K562 (cell line): ENCODE measurements around the gene RALY. TPM values are rescaled to one million over a fixed set of nuclear protein-coding genes. Genes with fewer than 3 reads are reported as not detected.

ENCODE experiments used
- ATAC-seq: fragments of 200-7000 bp; cut with Tn5 transposase; 3 replicates; pipeline ENCODE4 v1.9.1; 2020; ENCODE audit warnings: moderate library complexity
- BruUV-seq: library from RNA; stranded (reverse); fragments of 400-500 nt; replicated peaks from 2 replicates; lab custom pipeline; 2021; lab: Mats Ljungman, UMichigan
- CTCF ChIA-PET: fragments of 300-600 bp; formaldehyde crosslinking; extraction: SDS; loops from one replicate; lab custom pipeline; 2021; ENCODE audit warnings: low intra/inter-chr PET ratio; lab: Yijun Ruan, JAX
- POLR2A ChIA-PET: fragments of 300-600, 350-650 bp; sonication (Branson Sonifier 250); formaldehyde crosslinking; extraction: SDS; loops from one replicate; lab custom pipeline; 2021; ENCODE audit warnings: antibody characterized with exemption, inconsistent platforms; lab: Yijun Ruan, JAX
- DNase-seq, 4 experiments: peaks; one replicate each; pipeline versions ENCODE4 v3.0.0 to v3.0.0-alpha.2; 2011 to 2018; ENCODE audit warnings: low spot score in 3 of 4, mixed read lengths in 3 of 4; ENCODE audit errors: extremely low read depth in 1 of 4
- FAIRE-seq: peaks from 2 replicates; lab custom pipeline; 2011; peaks lifted over from hg19 to GRCh38; lab: Jason Lieb, UNC
- H2AFZ ChIP-seq: 2 replicates; pipeline ENCODE4 v1.6.0; 2011; ENCODE audit warnings: low read depth, low read length, control low read depth, inconsistent platforms
- H3K27ac ChIP-seq: fragments of 200-600 bp; 3 replicates; pipeline ENCODE4 v1.8.0; 2011; ENCODE audit warnings: low read depth, mild to moderate bottlenecking, control low read depth, inconsistent platforms, low read length, moderate library complexity, mixed read lengths; ENCODE audit errors: extremely low read depth
- H3K27me3 ChIP-seq, 2 experiments: fragments of 300-600 bp in 1 of 2; 2 replicates in 1 of 2; 3 replicates in 1 of 2; pipeline versions ENCODE4 v1.6.0 to v1.8.0; 2011; ENCODE audit warnings: inconsistent platforms in 2 of 2, low read length in 2 of 2, mild to moderate bottlenecking in 1 of 2, mixed read lengths in 1 of 2, moderate library complexity in 1 of 2; ENCODE audit not compliant: control insufficient read depth in 2 of 2, insufficient read depth in 2 of 2
- H3K36me3 ChIP-seq: fragments of 300-600 bp; 3 replicates; pipeline ENCODE4 v1.8.0; 2011; ENCODE audit warnings: mild to moderate bottlenecking, low read length, inconsistent platforms; ENCODE audit not compliant: control insufficient read depth, insufficient read depth
- H3K4me1 ChIP-seq, 2 experiments: fragments of 200-600 bp in 1 of 2; replicated peaks in 1 of 2; 2 replicates in 1 of 2; 3 replicates in 1 of 2; pipeline versions ENCODE4 v1.5.1 to v1.8.0; 2011; ENCODE audit warnings: inconsistent platforms in 2 of 2, low read length in 2 of 2, mild to moderate bottlenecking in 1 of 2, mixed read lengths in 1 of 2, moderate library complexity in 1 of 2; ENCODE audit not compliant: control insufficient read depth in 2 of 2, insufficient read depth in 2 of 2
- H3K4me2 ChIP-seq: 2 replicates; pipeline ENCODE4 v1.6.1; 2011; ENCODE audit warnings: low read length, control low read depth, inconsistent platforms, mixed read lengths; ENCODE audit not compliant: insufficient read depth
- H3K4me3 ChIP-seq: fragments of 200-600 bp; sonication (generic), shearing (Covaris generic); 2 replicates; pipeline ENCODE4 v1.5.1; 2016; ENCODE audit warnings: control low read depth, inconsistent platforms
- H3K79me2 ChIP-seq: fragments of 200-600 bp; 3 replicates; pipeline ENCODE4 v1.8.0; 2011; ENCODE audit warnings: low read length, inconsistent platforms; ENCODE audit not compliant: control insufficient read depth, insufficient read depth
- H3K9ac ChIP-seq, 2 experiments: 2 replicates each; pipeline versions ENCODE4 v1.6.0 to v1.6.1; 2011; ENCODE audit warnings: low read depth in 2 of 2, low read length in 2 of 2, control low read depth in 1 of 2, inconsistent platforms in 1 of 2, mild to moderate bottlenecking in 1 of 2, mixed read lengths in 1 of 2; ENCODE audit not compliant: insufficient read depth in 1 of 2
- H3K9me1 ChIP-seq: one replicate; pipeline ENCODE4 v1.6.0; 2011; ENCODE audit warnings: inconsistent platforms, mild to moderate bottlenecking, low read length, moderate library complexity; ENCODE audit not compliant: control insufficient read depth, insufficient read depth
- H3K9me3 ChIP-seq: replicated peaks from 2 replicates; pipeline ENCODE4 v1.5.1; 2011; ENCODE audit warnings: low read depth, low read length, inconsistent platforms; ENCODE audit not compliant: control insufficient read depth, insufficient read depth
- H4K20me1 ChIP-seq: replicated peaks from 2 replicates; pipeline ENCODE4 v1.6.1; 2011; ENCODE audit warnings: low read length, inconsistent platforms, mixed read lengths; ENCODE audit not compliant: control insufficient read depth, insufficient read depth
- ESRRB ChIP-seq: fragments of 250-450 bp; sonication (Bioruptor Pico); IDR thresholded peaks from 2 replicates; pipeline ENCODE4 v1.5.0; 2020; ENCODE audit warnings: mild to moderate bottlenecking, moderate library complexity, borderline replicate concordance
- IRF9 ChIP-seq: fragments of 450-650 bp; IDR thresholded peaks from 2 replicates; pipeline ENCODE4 v1.6.1; 2016; ENCODE audit warnings: missing biosample characterization, missing genetic modification characterization
- NR2C2 ChIP-seq, 2 experiments: fragments of 200-800 bp in 1 of 2; sonication (Bioruptor generic) in 1 of 2; sonication (generic) in 1 of 2; formaldehyde crosslinking in 1 of 2; IDR thresholded peaks; 2 replicates each; pipeline versions ENCODE4 v1.6.1 to v1.8.0; 2016 to 2022; ENCODE audit warnings: mild to moderate bottlenecking in 1 of 2, missing compliant biosample characterization in 1 of 2, missing genetic modification characterization in 1 of 2, missing genetic modification reagents in 1 of 2
- SUPT5H ChIP-seq: fragments of 450-650 bp; IDR thresholded peaks from 2 replicates; pipeline ENCODE4 v1.6.1; 2016
- U2AF2 ChIP-seq: fragments of 200-400 bp; formaldehyde crosslinking; optimal IDR thresholded peaks from 2 replicates; pipeline ENCODE3; 2017; ENCODE audit warnings: low read depth, mild to moderate bottlenecking, low read length
- ZNF175 ChIP-seq: fragments of 200-800 bp; sonication (Bioruptor generic); IDR thresholded peaks from 2 replicates; pipeline ENCODE4 v1.6.1; 2016; ENCODE audit warnings: low read depth, mild to moderate bottlenecking, missing genetic modification characterization, missing compliant biosample characterization
- ZNF655 ChIP-seq: fragments of 250-450 bp; sonication (Bioruptor Pico); IDR thresholded peaks from 2 replicates; pipeline ENCODE4 v1.5.0; 2021
- WGBS: fragments of 100-300 bp; shearing (Covaris generic); methylation state at CpG from one replicate; pipeline ENCODE4 v1.1.6; 2016; ENCODE audit warnings: low coverage, mixed read lengths; ENCODE audit not compliant: insufficient coverage; ENCODE audit errors: missing lambda C conversion rate; 5-methylcytosine and 5-hydroxymethylcytosine counted together
- in situ Hi-C: fragments of 300-500 bp; cut with MboI; formaldehyde crosslinking; loops from 4 replicates; pipeline ENCODE4 v1.15.0; 2018; ENCODE audit warnings: inconsistent platforms, mixed read lengths
- intact Hi-C: fragments of 100-400 bp; cut with micrococcal nuclease; formaldehyde crosslinking; loops from 2 replicates; pipeline ENCODE4 v1.14.2; 2022
- polyA plus RNA-seq, 8 experiments: library from polyadenylated mRNA; depleted of rRNA in 4 of 8; stranded (reverse) in 5 of 8; unstranded in 3 of 8; fragments of >200 nt; fragmentation: Nextera tagmentation in 2 of 8; fragmentation: Illumina TruSeq in 1 of 8; extraction: Ambion mirVana in 2 of 8; extraction: Trizol in 1 of 8; gene quantifications; 2 replicates each; pipeline versions ENCODE4 v1.2.1 to v1.2.3, GENCODE V29; 2011 to 2014; ENCODE audit warnings: inconsistent platforms in 1 of 8, missing spikeins in 1 of 8
- total RNA-seq, 7 experiments: library from RNA; depleted of rRNA in 6 of 7; stranded (reverse); fragments of >200 nt in 6 of 7; fragmentation: Illumina TruSeq in 2 of 7; extraction: Trizol in 2 of 7; gene quantifications; 2 replicates each; pipeline versions ENCODE4 v1.2.1 to v1.2.3, GENCODE V29; 2011 to 2021; ENCODE audit warnings: low replicate concordance in 1 of 7

RALY gene
- total and polyA plus RNA-seq, 9 of the 15 experiments (the other 6 are each of a cell fraction or from before 2014, with no cell fraction given): 0.80 to 207 (median 128) TPM

DNA sequence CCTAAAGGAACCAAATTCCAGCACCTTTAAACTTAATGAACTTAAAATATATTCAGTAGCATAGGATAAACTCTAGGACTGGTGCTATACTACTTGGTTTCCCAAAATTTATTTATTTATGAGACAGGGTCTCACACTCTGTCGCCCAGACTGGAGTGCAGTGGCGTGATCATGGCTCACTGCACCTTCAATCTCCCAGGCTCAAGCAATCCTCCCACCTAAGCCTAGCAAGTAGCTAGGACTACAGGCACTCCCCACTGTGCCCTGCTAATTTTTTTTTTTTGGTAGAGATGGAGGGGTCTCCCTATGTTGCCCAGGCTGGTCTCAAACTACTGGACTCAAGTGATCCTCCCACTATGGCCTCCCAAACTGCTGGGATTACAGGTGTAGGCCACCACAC lies 96.9 kb downstream of the RALY start:
- Histone ChIP-seq H3K9me1 (no peaks in the 10 kb centered on the region), H3K4me2 (no peak overlapping the region), H3K27ac (no peak overlapping the region), H3K4me1 (peaks cover 8 to 12% of the 10 kb centered on the region in 2 experiments; a peak in 4 of 5 replicates)
- DNase-seq: no peak
- WGBS: 100% methylated on average over 2 of the region's 2 CpGs
- in situ Hi-C loops (no loop called here), intact Hi-C loops (no loop called here)
- CTCF ChIA-PET: no interaction called here
- TF ChIP-seq NR2C2 (CRISPR knock-in tag; IDR thresholded peaks at IDR 0.05) (no peak), NR2C2 (tag; IDR thresholded peaks at IDR 0.05) (no peak), ZNF655 (CRISPR knock-in tag) (no peak), ZNF175 (CRISPR knock-in tag) (no peak), IRF9 (tag) (no peak), SUPT5H (0 out of 2 replicates have a peak, but pooled peaks have one; percentile 28), U2AF2 (no peak), ESRRB (no peak)
- TF ChIP-seq, all 486 proteins: peak for 1
- H3K27me3 ChIP-seq: no peaks in the 10 kb centered on the region
- no peak overlapping the region for H2AFZ ChIP-seq
- H3K4me3 ChIP-seq: no peak overlapping the region
- no peaks in the 10 kb centered on the region for H3K9me3 ChIP-seq
- peaks cover 15% of the 10 kb centered on the region; the same call in 1 of the 2 replicates for H4K20me1 ChIP-seq
- no TSS peak for BruUV-seq
- H3K36me3 ChIP-seq: peaks cover 89% of the 10 kb centered on the region
- H3K79me2 ChIP-seq: peaks cover 33% of the 10 kb centered on the region; the same call in 2 of the 3 replicates
- FAIRE-seq: no peak
- no peak for ATAC-seq
- H3K9ac ChIP-seq: no peak overlapping the region
- POLR2A ChIA-PET: interaction anchor here (4.2 kb wide), 1 partner anchor 10 kb away, joined by 17 read pairs; no protein-coding TSS in a partner anchor
